K562 (cell line): Measurements from ENCODE around the gene SERPINE1. TPM values are rescaled to one million over a fixed set of nuclear protein-coding genes. Genes with fewer than 3 reads are reported as not detected.

Source experiments
- BHLHE40 ChIP-seq: IDR thresholded peaks from 2 replicates; pipeline ENCODE4 v1.6.1; 2011; ENCODE audit warnings: low read length, improper control_type of control experiment
- BMI1 ChIP-seq: fragments of 150-350 bp; IDR thresholded peaks from 2 replicates; pipeline ENCODE4 v1.6.1; 2014; ENCODE audit warnings: low read length
- C11orf30 ChIP-seq: fragments of 450-650 bp; IDR thresholded peaks from 2 replicates; pipeline ENCODE4 v1.6.1; 2016; ENCODE audit warnings: low read depth, mild to moderate bottlenecking
- CTBP1 ChIP-seq: fragments of 450-650 bp; IDR thresholded peaks from 2 replicates; pipeline ENCODE4 v1.6.1; 2016; ENCODE audit warnings: borderline replicate concordance
- GABPB1 ChIP-seq: sonication (generic); formaldehyde crosslinking; IDR thresholded peaks from 2 replicates; pipeline ENCODE4 v1.8.0; 2022; ENCODE audit warnings: mild to moderate bottlenecking, missing genetic modification reagents
- LEF1 ChIP-seq: fragments of 450-650 bp; IDR thresholded peaks from 2 replicates; pipeline ENCODE4 v1.6.1; 2016; ENCODE audit warnings: mild to moderate bottlenecking
- MAFK ChIP-seq: IDR thresholded peaks from 2 replicates; pipeline ENCODE4 v1.6.1; 2011; ENCODE audit warnings: low read length, improper control_type of control experiment
- PURB ChIP-seq: sonication (generic); formaldehyde crosslinking; IDR thresholded peaks from 2 replicates; pipeline ENCODE4 v1.9.0; 2021; ENCODE audit warnings: low read depth, mild to moderate bottlenecking, missing genetic modification reagents
- SAP30 ChIP-seq: fragments of 200-600 bp; sonication (generic); IDR thresholded peaks from 2 replicates; pipeline ENCODE4 v1.6.1; 2012; ENCODE audit warnings: borderline replicate concordance, low read depth, mild to moderate bottlenecking, moderate library complexity, low read length, control low read depth, inconsistent platforms; ENCODE audit not compliant: insufficient read depth, poor library complexity, severe bottlenecking
- SMARCA4 ChIP-seq: fragments of 450-650 bp; IDR thresholded peaks from 2 replicates; pipeline ENCODE4 v1.6.1; 2016
- ZNF384 ChIP-seq: IDR thresholded peaks from 2 replicates; pipeline ENCODE4 v1.6.1; 2012; ENCODE audit warnings: low read depth, low read length, improper control_type of control experiment
- polyA plus RNA-seq, 8 experiments: library from polyadenylated mRNA; depleted of rRNA in 4 of 8; stranded (reverse) in 5 of 8; unstranded in 3 of 8; fragments of >200 nt; fragmentation: Nextera tagmentation in 2 of 8; fragmentation: Illumina TruSeq in 1 of 8; extraction: Ambion mirVana in 2 of 8; extraction: Trizol in 1 of 8; gene quantifications; 2 replicates each; pipeline versions ENCODE4 v1.2.1 to v1.2.3, GENCODE V29; 2011 to 2014; ENCODE audit warnings: inconsistent platforms in 1 of 8, missing spikeins in 1 of 8
- total RNA-seq, 7 experiments: library from RNA; depleted of rRNA in 6 of 7; stranded (reverse); fragments of >200 nt in 6 of 7; fragmentation: Illumina TruSeq in 2 of 7; extraction: Trizol in 2 of 7; gene quantifications; 2 replicates each; pipeline versions ENCODE4 v1.2.1 to v1.2.3, GENCODE V29; 2011 to 2021; ENCODE audit warnings: low replicate concordance in 1 of 7
- TF ChIP-seq, protein P1 (sequence below): fragments of 450-650 bp; IDR thresholded peaks from 2 replicates; pipeline ENCODE4 v1.6.1; 2016; ENCODE audit warnings: mild to moderate bottlenecking, moderate library complexity
- TF ChIP-seq, protein P2 (sequence below): sonication (generic); formaldehyde crosslinking; IDR thresholded peaks from 2 replicates; pipeline ENCODE4 v1.8.1; 2023; ENCODE audit warnings: mild to moderate bottlenecking, missing genetic modification reagents, moderate library complexity
- TF ChIP-seq, protein P3 (sequence below): sonication (generic); formaldehyde crosslinking; IDR thresholded peaks from 2 replicates; pipeline ENCODE4 v1.8.0; 2022; ENCODE audit warnings: mild to moderate bottlenecking, missing genetic modification reagents

Gene SERPINE1
- total and polyA plus RNA-seq, 9 of the 15 experiments (the other 6 are each of a cell fraction or from before 2014, with no cell fraction given): 0.22 to 4.8 (median 0.91) TPM

DNA sequence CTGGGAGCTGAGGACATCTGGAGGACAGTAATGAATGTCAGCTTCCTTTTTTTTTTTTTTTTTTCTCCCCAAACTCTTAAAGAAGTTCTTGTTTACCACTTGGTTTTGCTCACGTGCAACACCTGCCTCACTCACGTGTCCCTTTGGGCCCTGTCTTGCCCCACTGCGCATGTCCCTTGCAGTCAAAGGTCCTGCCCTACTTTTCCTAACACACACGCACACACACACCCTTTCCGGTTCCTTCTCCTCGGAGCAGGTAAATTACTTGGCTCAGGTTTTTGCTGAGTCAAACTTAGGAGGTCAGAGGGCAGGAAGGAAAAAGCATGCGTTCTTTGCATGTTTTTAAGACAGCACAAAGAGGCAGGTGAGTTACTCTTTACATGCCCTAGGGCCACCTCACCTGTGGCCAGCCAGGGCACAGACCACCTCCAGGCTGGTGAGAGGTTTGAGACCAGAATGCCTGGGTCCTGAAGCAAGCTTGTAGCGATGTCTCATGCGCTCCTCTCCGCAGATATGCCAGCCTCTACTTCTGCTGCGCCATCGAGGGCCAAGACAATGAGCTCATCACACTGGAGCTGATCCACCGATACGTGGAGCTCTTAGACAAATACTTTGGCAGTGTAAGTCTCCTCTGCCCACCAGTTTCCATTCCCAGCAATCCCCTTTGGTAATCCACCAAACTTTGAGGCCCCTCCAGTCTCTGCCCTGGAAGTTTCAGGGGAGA is 30.1 kb downstream of the SERPINE1 start (continued):
- TF ChIP-seq, protein P1, sequence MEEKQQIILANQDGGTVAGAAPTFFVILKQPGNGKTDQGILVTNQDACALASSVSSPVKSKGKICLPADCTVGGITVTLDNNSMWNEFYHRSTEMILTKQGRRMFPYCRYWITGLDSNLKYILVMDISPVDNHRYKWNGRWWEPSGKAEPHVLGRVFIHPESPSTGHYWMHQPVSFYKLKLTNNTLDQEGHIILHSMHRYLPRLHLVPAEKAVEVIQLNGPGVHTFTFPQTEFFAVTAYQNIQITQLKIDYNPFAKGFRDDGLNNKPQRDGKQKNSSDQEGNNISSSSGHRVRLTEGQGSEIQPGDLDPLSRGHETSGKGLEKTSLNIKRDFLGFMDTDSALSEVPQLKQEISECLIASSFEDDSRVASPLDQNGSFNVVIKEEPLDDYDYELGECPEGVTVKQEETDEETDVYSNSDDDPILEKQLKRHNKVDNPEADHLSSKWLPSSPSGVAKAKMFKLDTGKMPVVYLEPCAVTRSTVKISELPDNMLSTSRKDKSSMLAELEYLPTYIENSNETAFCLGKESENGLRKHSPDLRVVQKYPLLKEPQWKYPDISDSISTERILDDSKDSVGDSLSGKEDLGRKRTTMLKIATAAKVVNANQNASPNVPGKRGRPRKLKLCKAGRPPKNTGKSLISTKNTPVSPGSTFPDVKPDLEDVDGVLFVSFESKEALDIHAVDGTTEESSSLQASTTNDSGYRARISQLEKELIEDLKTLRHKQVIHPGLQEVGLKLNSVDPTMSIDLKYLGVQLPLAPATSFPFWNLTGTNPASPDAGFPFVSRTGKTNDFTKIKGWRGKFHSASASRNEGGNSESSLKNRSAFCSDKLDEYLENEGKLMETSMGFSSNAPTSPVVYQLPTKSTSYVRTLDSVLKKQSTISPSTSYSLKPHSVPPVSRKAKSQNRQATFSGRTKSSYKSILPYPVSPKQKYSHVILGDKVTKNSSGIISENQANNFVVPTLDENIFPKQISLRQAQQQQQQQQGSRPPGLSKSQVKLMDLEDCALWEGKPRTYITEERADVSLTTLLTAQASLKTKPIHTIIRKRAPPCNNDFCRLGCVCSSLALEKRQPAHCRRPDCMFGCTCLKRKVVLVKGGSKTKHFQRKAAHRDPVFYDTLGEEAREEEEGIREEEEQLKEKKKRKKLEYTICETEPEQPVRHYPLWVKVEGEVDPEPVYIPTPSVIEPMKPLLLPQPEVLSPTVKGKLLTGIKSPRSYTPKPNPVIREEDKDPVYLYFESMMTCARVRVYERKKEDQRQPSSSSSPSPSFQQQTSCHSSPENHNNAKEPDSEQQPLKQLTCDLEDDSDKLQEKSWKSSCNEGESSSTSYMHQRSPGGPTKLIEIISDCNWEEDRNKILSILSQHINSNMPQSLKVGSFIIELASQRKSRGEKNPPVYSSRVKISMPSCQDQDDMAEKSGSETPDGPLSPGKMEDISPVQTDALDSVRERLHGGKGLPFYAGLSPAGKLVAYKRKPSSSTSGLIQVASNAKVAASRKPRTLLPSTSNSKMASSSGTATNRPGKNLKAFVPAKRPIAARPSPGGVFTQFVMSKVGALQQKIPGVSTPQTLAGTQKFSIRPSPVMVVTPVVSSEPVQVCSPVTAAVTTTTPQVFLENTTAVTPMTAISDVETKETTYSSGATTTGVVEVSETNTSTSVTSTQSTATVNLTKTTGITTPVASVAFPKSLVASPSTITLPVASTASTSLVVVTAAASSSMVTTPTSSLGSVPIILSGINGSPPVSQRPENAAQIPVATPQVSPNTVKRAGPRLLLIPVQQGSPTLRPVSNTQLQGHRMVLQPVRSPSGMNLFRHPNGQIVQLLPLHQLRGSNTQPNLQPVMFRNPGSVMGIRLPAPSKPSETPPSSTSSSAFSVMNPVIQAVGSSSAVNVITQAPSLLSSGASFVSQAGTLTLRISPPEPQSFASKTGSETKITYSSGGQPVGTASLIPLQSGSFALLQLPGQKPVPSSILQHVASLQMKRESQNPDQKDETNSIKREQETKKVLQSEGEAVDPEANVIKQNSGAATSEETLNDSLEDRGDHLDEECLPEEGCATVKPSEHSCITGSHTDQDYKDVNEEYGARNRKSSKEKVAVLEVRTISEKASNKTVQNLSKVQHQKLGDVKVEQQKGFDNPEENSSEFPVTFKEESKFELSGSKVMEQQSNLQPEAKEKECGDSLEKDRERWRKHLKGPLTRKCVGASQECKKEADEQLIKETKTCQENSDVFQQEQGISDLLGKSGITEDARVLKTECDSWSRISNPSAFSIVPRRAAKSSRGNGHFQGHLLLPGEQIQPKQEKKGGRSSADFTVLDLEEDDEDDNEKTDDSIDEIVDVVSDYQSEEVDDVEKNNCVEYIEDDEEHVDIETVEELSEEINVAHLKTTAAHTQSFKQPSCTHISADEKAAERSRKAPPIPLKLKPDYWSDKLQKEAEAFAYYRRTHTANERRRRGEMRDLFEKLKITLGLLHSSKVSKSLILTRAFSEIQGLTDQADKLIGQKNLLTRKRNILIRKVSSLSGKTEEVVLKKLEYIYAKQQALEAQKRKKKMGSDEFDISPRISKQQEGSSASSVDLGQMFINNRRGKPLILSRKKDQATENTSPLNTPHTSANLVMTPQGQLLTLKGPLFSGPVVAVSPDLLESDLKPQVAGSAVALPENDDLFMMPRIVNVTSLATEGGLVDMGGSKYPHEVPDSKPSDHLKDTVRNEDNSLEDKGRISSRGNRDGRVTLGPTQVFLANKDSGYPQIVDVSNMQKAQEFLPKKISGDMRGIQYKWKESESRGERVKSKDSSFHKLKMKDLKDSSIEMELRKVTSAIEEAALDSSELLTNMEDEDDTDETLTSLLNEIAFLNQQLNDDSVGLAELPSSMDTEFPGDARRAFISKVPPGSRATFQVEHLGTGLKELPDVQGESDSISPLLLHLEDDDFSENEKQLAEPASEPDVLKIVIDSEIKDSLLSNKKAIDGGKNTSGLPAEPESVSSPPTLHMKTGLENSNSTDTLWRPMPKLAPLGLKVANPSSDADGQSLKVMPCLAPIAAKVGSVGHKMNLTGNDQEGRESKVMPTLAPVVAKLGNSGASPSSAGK: peak; percentile 78
- TF ChIP-seq LEF1: peak; percentile 52; the same call in 1 of the 2 replicates
- peak; percentile 79 for TF ChIP-seq ZNF384
- no peak for TF ChIP-seq SAP30
- no peak for TF ChIP-seq GABPB1 (CRISPR knock-in tag)
- TF ChIP-seq CTBP1: no peak
- TF ChIP-seq MAFK: peak; percentile 67
- 0 out of 2 replicates have a peak, but pooled peaks have one; percentile 19 for TF ChIP-seq SMARCA4
- peak; percentile 97 for TF ChIP-seq BHLHE40
- TF ChIP-seq, protein P2, sequence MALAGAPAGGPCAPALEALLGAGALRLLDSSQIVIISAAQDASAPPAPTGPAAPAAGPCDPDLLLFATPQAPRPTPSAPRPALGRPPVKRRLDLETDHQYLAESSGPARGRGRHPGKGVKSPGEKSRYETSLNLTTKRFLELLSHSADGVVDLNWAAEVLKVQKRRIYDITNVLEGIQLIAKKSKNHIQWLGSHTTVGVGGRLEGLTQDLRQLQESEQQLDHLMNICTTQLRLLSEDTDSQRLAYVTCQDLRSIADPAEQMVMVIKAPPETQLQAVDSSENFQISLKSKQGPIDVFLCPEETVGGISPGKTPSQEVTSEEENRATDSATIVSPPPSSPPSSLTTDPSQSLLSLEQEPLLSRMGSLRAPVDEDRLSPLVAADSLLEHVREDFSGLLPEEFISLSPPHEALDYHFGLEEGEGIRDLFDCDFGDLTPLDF (CRISPR knock-in tag): no peak
- no peak for TF ChIP-seq BMI1
- TF ChIP-seq C11orf30: peak; percentile 94
- no peak for TF ChIP-seq PURB
- TF ChIP-seq, protein P3, sequence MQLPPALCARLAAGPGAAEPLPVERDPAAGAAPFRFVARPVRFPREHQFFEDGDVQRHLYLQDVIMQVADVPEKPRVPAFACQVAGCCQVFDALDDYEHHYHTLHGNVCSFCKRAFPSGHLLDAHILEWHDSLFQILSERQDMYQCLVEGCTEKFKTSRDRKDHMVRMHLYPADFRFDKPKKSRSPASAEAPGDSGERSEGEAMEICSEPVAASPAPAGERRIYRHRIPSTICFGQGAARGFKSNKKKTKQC (CRISPR knock-in tag): no peak
